Aorta (tissue), 5 donors: ENCODE results near the gene DOC2A. TPM values are rescaled to one million over a fixed set of nuclear protein-coding genes. Genes with fewer than 3 reads are reported as not detected.

Experiments used
- ATAC-seq: fragments of 200-7000 bp; cut with Tn5 transposase; one replicate; pipeline ENCODE4 v1.9.1; 2022; ENCODE audit warnings: moderate library complexity; ENCODE audit not compliant: low FRiP score
- DNase-seq, 2 donors: peaks; one replicate each; pipeline ENCODE4 v3.0.0-alpha.2; 2020
- H3K27ac ChIP-seq, 2 donors: one replicate each; pipeline ENCODE4 v1.5.1; 2013; ENCODE audit warnings: low read length in 2 of 2, mild to moderate bottlenecking in 2 of 2, moderate library complexity in 2 of 2, control low read depth in 1 of 2, inconsistent platforms in 1 of 2, low read depth in 1 of 2
- H3K27me3 ChIP-seq, 2 donors: one replicate each; pipeline ENCODE4 v1.6.1; 2013; ENCODE audit warnings: control low read depth in 1 of 2, low read length in 1 of 2, mild to moderate bottlenecking in 1 of 2, moderate library complexity in 1 of 2; ENCODE audit not compliant: insufficient read depth in 2 of 2, control insufficient read depth in 1 of 2
- H3K36me3 ChIP-seq, 2 donors: one replicate each; pipeline ENCODE4 v1.6.1; 2013; ENCODE audit warnings: control low read depth in 1 of 2, low read length in 1 of 2, mild to moderate bottlenecking in 1 of 2; ENCODE audit not compliant: insufficient read depth in 2 of 2, control insufficient read depth in 1 of 2
- H3K4me1 ChIP-seq, 2 donors: one replicate each; pipeline ENCODE4 v1.6.1; 2013; ENCODE audit warnings: low read length in 2 of 2, control low read depth in 1 of 2, mild to moderate bottlenecking in 1 of 2, moderate library complexity in 1 of 2; ENCODE audit not compliant: insufficient read depth in 2 of 2, control insufficient read depth in 1 of 2
- H3K4me3 ChIP-seq, 2 donors: one replicate each; pipeline ENCODE4 v1.5.1; 2013; ENCODE audit warnings: low read length in 2 of 2, control low read depth in 1 of 2, mild to moderate bottlenecking in 1 of 2
- H3K9me3 ChIP-seq: one replicate; pipeline ENCODE4 v1.6.1; 2013; ENCODE audit warnings: mild to moderate bottlenecking, low read length; ENCODE audit not compliant: control insufficient read depth
- WGBS, 2 donors: extraction: QIAGEN DNeasy Blood & Tissue Kit; methylation state at CpG; one replicate each; pipeline ENCODE4 v1.1.7; 2013; 5-methylcytosine and 5-hydroxymethylcytosine counted together
- intact Hi-C, 2 donors: fragments of 100-400 bp; cut with DNase I; formaldehyde crosslinking; loops; one replicate each; pipeline versions ENCODE4 v1.14.2 to v1.15.0; 2022
- polyA plus RNA-seq, 2 donors: library from polyadenylated mRNA; stranded (reverse); fragments of 200-250 nt; gene quantifications; one replicate each; pipeline ENCODE4 v1.2.3, GENCODE V29; 2013
- total RNA-seq, 2 donors: library from RNA; stranded (reverse); fragmentation: NEBNext Ultra II Directional; extraction: Animal tissue kit (Norgen Biotek cat#: 25700); gene quantifications; one replicate each; pipeline ENCODE4 v1.2.1, GENCODE V29; 2021
- donor health status: healthy with polysubstance abuse.
- donor health status: Bipolar disorder and iron deficiency.
- donor health status: DM: no; HTN: no; CAD: no.
- donor health status: DM: no; HTN: no; CAD: no.
- donor health status: DM: yes; HTN: yes; CAD: no.

Gene DOC2A
- total and polyA plus RNA-seq, 4 donors: 0.08 to 1.8 (median 0.23) TPM; not detected in 1

DNA sequence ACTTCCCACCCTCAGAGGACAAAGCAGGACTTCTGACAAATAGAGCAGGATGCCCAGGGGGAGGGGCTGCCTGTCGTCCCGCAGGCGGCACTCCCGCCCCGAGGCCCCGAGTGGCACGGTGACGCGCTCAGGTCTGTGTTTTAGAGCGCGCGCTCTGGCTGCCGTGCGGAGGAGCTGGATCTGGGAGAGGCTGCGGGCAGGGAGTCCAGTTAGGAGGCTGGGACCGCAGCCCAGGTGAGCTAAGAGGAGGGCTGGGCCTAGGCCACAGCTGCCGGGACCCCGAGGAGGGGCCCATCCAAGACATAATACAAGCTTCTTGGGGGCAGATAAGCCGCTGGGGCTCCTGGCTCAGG, 6.4 kb downstream of the DOC2A start:
- Histone ChIP-seq H3K27ac (no peak overlapping the region), H3K36me3 (no peaks in the 10 kb centered on the region), H3K27me3 (no peaks in the 10 kb centered on the region), H3K4me1 (no peaks in the 10 kb centered on the region), H3K9me3 (no peaks in the 10 kb centered on the region), H3K4me3 (no peak overlapping the region)
- intact Hi-C loops: no loop called here
- DNase-seq: peak in 1 of 2 donors; percentile 70
- WGBS, 2 donors: 80 to 83% methylated on average over 18 to 19 of the region's 19 CpGs
- no peak for ATAC-seq

DNA sequence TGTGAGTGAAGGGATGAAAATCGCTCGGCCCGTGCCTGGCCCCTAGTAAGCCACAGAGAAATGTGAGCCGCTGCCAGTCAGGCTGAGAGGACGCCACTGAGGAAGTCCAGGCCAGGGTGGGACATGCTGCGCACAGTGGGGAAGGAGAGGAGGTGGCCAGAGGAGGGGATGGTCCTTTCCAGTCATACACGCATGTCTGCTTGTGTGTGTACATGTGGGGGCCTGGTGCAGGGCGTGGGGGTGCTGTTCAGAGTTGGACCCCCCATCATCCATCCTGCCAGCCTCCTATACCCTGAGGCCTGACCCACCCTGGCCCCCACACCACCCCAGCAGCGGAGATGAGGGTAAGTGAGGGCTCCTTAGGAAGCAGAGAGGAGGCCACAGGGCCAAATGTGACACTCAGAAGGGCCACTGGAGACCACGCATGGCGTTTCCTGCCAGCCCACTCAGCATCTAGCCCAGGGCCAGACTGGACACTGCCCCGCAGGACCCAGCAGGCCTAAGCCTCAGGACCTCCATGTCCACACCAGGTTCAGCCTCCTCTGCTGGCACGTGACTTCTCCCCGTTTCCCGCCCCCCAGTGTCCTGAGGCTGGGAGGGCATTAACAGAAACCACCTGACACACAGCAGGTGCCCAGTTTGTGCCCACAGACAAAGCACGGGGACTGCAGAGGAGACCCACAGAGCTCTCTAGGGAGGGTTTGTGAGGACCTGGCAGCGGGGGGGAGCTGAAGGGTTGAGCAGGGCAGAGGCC, 7.0 kb downstream of the DOC2A start:
- no peak for ATAC-seq

DNA sequence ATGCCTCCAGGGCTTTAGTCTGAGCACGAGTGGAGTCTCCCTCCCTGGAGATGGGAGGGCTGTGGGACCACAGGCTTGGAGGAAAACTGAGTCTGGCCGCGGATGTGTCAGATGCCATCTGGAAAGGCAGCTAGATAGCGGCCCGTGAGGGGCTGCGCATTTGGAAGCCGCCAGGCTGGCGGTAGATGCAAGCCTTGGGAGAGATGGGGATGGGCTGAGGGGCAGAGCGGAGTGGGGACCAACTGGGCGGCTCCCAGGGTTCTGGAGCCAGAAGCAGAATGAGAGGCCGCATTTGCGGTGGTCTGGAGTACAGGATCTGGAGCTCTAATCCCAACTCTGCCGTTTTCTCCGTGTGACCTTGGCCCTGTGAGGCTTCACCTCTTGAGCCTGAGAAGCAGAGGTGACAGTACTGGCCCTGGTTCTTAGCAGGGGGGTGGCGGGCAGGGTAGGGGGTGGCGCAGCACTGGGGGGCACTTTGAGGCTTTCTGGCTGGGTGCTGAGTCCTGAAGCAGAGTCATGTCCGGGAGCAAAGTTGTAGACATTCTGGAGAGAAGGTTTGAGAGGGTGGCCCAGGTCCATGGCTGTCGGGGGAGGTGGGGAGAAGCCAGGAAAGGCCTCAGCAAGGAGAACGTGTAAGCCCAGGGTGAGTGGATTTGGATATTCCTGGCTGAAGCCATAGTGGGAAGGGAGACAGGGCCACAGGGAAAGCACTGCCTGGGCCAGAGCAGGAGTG, 8.0 kb downstream of the DOC2A start:
- Histone ChIP-seq H3K36me3 (no peaks in the 10 kb centered on the region), H3K9me3 (no peaks in the 10 kb centered on the region), H3K27me3 (no peaks in the 10 kb centered on the region), H3K4me3 (no peak overlapping the region), H3K27ac (no peak overlapping the region), H3K4me1 (no peaks in the 10 kb centered on the region)
- DNase-seq (no peak), ATAC-seq (no peak)
- 83 to 85% methylated on average over 19 of the region's 19 CpGs for WGBS, 2 donors
- intact Hi-C loops: no loop called here

More for the DNA sequence above, 7.0 kb downstream of the DOC2A start:
- Histone ChIP-seq H3K9me3 (no peaks in the 10 kb centered on the region), H3K27ac (no peak overlapping the region), H3K4me1 (no peaks in the 10 kb centered on the region), H3K4me3 (no peak overlapping the region), H3K27me3 (no peaks in the 10 kb centered on the region), H3K36me3 (no peaks in the 10 kb centered on the region)
- intact Hi-C loops: no loop called here
- peak in 1 of 2 donors; percentile 59 for DNase-seq
- WGBS, 2 donors: 84 to 86% methylated on average over 15 to 17 of the region's 17 CpGs

DNA sequence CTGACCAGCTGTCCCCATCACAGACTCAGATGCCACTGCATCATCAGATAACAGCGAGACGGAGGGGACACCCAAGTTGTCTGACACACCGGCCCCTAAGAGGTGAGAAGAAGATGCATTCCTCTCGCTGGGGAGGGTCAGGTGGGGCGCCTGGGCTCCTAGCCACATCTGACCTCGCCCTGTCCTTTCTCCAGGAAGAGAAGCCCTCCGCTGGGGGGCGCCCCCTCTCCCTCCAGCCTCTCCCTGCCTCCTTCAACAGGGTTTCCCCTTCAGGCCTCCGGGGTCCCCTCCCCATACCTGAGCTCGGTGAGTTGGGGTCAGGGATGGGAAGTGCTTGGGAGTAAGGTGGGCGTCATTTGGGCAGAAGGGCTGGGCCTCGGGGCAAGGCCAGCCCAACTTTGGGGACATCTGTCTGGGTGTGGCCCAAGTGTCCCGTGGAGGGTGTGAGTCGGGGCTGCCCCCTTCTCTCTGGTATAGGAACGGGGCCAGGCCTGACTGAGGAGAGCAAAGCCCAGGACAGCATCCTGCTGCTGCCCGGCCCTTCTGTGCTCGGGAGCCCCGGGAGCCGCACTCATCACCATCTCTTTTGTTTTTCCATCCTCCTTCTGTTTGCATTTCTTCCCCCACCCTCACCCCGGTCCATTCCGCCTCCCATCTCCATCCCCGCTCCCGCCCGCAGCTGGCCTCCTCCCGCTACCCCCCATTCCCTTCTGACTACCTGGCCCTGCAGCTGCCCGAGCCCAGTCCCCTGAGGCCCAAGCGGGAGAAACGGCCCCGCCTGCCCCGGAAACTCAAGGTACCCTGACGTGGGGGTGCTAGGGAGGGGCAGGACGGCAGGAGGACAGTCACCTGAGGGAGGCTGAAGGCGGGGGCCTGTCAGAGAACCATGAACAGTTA, 9.8 kb downstream of the DOC2A start:
- no peaks in the 10 kb centered on the region for H3K4me1 ChIP-seq
- WGBS, 2 donors: 75 to 80% methylated on average over 30 to 33 of the region's 33 CpGs
- H3K36me3 ChIP-seq: no peaks in the 10 kb centered on the region
- H3K27ac ChIP-seq: no peak overlapping the region
- ATAC-seq (no peak), DNase-seq (no peak)
- intact Hi-C loops: no loop called here
- H3K4me3 ChIP-seq: no peak overlapping the region
- H3K27me3 ChIP-seq: no peaks in the 10 kb centered on the region
- no peaks in the 10 kb centered on the region for H3K9me3 ChIP-seq

DNA sequence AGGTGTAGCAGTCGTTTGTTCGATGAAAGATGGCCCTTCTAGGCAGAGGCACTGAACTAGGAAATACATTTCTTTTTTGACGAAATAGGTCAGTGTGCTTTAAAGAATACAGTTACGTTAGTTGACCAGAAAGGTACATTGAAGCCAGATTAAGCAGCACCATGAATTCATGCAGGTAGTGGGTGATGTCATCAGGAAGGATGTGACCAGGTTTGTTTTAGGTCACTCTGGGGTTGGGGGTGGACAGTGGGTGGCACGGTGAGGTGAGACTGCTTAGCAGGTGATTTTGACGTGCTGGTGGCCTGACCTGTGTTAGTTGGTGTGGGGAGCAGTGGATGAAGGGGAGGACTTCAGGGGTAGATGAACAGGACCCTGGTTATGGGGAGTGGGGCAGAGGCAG, 11.2 kb downstream of the DOC2A start:
- no peak for ATAC-seq
- H3K27me3 ChIP-seq: no peaks in the 10 kb centered on the region
- H3K4me1 ChIP-seq: no peaks in the 10 kb centered on the region
- intact Hi-C loops: loop anchor here in 1 of 2 donors (5.0 to 10.0 kb wide), 2 partner anchors 37 to 185 kb away; partner anchors contain the start of genes PAGR1, PRRT2 and TMEM219
- WGBS, 2 donors: 87 to 91% methylated on average over 6 of the region's 6 CpGs
- DNase-seq: no peak
- no peaks in the 10 kb centered on the region for H3K36me3 ChIP-seq
- no peak overlapping the region for H3K27ac ChIP-seq
- H3K4me3 ChIP-seq: no peak overlapping the region
- H3K9me3 ChIP-seq: no peaks in the 10 kb centered on the region

DNA sequence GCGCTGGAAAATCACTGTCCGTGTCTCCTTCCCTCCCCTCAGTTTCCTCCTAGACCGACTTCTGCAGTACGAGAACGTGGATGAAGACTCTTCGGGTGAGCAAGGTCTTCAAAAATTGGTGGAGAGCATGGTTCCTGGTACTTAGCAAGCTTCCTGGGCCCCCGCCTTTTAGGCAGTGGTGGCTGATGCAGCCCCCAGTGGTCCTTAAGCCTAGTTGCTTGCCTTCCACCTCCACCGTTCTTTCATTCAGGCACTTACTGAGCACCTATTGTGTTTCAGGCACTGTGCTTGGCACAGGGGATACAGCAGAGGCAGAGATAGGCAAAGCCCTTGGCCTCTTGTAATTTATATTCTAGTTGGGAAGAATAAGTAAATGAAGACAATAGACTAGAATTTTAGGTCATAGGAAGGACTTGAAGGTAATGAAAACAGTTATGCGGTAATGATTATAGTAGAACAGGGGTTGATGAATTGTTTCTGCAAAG, 14.0 kb downstream of the DOC2A start:
- H3K27ac ChIP-seq: no peak overlapping the region
- intact Hi-C loops: loop anchor here in 1 of 2 donors (5.0 to 10.0 kb wide), 2 partner anchors 35 to 182 kb away; partner anchors contain the start of genes PAGR1, PRRT2 and TMEM219
- DNase-seq (no peak), ATAC-seq (no peak)
- peak overlapping the region; percentile 32 to 62 for H3K4me3 ChIP-seq
- 22 to 23% methylated on average over 9 of the region's 9 CpGs for WGBS, 2 donors
- H3K27me3 ChIP-seq: no peaks in the 10 kb centered on the region
- H3K36me3 ChIP-seq: no peaks in the 10 kb centered on the region
- no peaks in the 10 kb centered on the region for H3K9me3 ChIP-seq
- H3K4me1 ChIP-seq: no peaks in the 10 kb centered on the region

DNA sequence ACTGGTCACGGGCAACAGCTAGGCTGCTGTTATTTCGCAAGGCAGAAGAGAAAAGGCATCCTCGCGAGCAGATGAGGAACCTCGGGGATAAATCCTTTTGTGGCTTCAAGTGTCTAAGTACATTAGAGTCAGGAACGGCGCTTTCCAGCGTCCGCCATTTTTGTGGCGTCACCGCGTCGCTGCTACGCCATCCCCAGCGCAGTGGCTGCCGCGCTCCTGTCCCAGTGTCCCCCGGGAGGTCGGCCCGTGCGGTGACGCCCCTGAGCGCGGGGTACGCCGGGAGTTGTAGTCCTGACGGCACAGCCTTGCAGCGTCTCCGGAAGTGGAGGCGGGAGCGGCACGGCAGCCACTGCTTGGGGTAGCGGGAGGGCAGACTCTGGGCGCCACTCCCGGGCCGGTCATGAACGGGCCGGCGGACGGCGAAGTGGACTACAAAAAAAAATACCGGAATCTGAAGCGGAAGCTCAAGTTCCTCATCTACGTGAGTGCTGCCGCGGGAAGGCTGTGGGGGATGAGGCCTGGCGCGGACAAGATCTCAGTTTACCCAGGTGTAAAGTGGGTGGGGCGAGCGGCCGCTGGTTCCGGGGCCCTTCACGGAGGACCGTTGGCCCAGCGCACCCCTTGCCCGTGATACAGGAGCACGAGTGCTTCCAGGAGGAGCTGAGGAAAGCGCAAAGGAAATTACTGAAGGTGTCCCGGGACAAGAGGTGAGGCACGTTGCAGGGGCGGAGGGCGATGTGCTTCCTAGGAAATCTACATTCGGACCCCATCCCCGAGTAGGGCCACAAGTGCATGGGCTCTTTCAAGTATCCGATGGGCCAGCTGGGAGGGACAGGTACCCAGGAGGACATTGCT, 14.7 kb downstream of the DOC2A start, which contains the start of gene INO80E:
Gene INO80E (plus strand): TSS at position 331 of the 855 bp plus-strand sequence. CDS start 70 bp downstream, at position 401.
- no peaks in the 10 kb centered on the region for H3K9me3 ChIP-seq
- H3K27ac ChIP-seq: peak within 1 kb of the TSS in 1 of 2 donors; percentile 79
- peak; percentile 99 for ATAC-seq
- DNase-seq: peak; percentile 99 to 100
- intact Hi-C loops: loop anchor here in 1 of 2 donors (2.0 to 10.0 kb wide), 3 partner anchors 34 to 181 kb away; partner anchors contain the start of genes KCTD13, PAGR1, PRRT2 and TMEM219
- 0 to 1% methylated on average over 64 to 65 of the region's 65 CpGs for WGBS, 2 donors
- H3K4me1 ChIP-seq: no peaks in the 10 kb centered on the region
- H3K4me3 ChIP-seq: peak within 1 kb of the TSS; percentile 62 to 66
- H3K36me3 ChIP-seq: no peaks in the 10 kb centered on the region
- no peaks in the 10 kb centered on the region for H3K27me3 ChIP-seq
